GM18861 (cell line): ENCODE results near the gene KLRC1.
"Not testable (repeated sequence)": the region's sequence is repeated elsewhere in the genome, so short reads cannot be mapped to it uniquely, and the experiment has no call there.

Experiments
- ATAC-seq: cut with Tn5 transposase; IDR thresholded peaks from one replicate; pipeline ENCODE4 v1.9.1; 2021; ENCODE audit not compliant: unreplicated experiment

Gene KLRC1

GRCh38 chr12:10422159-10422558 is 31.0 kb downstream of the KLRC1 start:
- ATAC-seq, result not testable (repeated sequence)

- not testable (repeated sequence) for ATAC-seq
Observed at GRCh38 chr12:10420334-10420733, 32.8 kb downstream of the KLRC1 start, which contains the start of gene KLRC3. Gene KLRC3, minus strand, starts transcription at chr12:10420595. Its CDS starts 45 bp downstream, at chr12:10420550.

DNA sequence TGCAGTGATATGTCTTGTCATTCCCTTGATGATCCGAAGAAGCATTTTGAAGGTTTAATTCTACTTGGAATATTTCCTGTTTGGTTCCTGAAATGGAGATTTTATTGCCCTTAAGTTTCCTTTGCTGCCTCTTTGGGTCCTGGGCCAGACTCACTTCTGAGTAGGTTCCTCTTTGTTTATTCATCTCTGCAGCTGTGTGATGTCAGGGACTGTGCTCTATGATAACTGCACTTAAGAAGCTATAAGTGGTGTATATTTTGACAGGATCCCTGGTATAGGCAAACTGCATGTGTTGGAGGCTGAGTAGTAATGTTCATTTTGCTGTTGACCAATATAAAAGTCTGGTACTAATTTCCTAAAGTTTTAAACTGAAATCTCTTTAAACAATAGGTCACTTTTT is 43.8 kb downstream of the KLRC1 start, which contains the start of gene KLRC4:
Gene KLRC4, minus strand, starts transcription at position 366 of the 400 bp plus-strand sequence. Its CDS starts 182 bp downstream, at position 184.
- no peak for ATAC-seq

- ATAC-seq, result no peak
Observed at GRCh38 chr12:10408842-10409241, 44.3 kb downstream of the KLRC1 start.

GRCh38 chr12:10406725-10407124 is 46.5 kb downstream of the KLRC1 start:
- ATAC-seq, result no peak

DNA sequence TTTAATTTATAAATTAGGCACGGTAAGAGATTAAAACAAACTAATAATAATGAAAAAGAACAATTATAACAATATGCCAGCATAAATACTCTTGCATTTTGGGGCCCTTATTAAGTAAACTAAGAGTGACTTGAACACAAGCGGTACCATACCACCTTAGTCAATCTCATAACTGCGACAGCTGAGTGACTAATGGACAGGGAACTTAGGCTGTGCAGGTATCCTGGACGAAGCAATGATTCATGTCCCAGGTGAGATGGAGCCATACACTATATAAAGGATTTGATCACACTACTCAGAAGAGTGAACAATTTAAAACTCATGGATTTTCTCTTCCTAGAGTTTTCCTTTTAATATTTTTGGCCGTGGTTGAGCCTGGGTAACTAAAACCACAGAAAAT is 47.9 kb downstream of the KLRC1 start:
- ATAC-seq, result no peak

GRCh38 chr12:10404798-10405197 is 48.4 kb downstream of the KLRC1 start:
- ATAC-seq, result no peak

- no peak for ATAC-seq
Observed at GRCh38 chr12:10400829-10401228, 52.3 kb downstream of the KLRC1 start.

GRCh38 chr12:10398168-10398567 is 55.0 kb downstream of the KLRC1 start:
- no peak for ATAC-seq

DNA sequence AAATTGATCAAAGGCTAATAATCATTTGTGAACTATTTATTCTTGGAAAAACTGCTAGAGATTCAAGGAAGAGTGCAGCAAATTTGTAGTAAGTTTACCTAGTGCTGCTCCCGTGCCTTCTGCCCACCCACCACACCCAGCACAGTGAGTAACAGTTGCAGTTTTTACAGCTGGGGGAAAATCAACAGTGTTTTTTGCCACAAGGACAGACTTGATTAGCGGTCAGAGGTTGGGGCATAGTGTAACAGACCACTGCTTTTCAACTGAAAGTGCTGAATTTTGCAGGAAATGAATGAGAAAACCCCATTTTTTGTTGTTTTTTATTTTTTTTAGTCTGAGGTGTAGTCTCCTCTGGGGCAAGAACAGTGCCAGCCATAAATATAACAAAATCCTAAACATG is 55.9 kb downstream of the KLRC1 start:
- no peak for ATAC-seq

DNA sequence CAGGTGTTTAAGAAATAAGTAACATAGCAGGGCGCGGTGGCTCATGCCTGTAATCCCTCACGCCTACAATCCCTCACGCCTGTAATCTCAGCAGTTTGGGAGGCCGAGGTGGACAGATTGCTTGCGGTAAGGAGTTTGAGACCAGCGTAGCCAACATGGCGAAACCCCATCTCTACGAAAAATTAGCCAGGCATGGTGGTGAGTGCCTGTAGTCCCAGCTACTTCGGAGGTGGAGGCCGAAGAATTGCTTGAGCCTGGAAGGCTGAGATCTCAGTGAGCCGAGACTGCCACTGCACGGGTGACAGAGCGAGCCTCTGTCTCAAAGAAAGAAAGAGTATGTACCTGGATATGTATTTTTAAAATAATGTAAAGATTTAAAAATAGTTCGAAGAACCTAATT is 57.0 kb downstream of the KLRC1 start:
- not testable (repeated sequence) for ATAC-seq
